HG02852 (cell line): ENCODE results near the gene GSE1.

Experiments used
- ATAC-seq: cut with Tn5 transposase; IDR thresholded peaks from one replicate; pipeline ENCODE4 v1.9.1; 2021; ENCODE audit warnings: mild to moderate bottlenecking, moderate library complexity; ENCODE audit not compliant: unreplicated experiment

The GSE1 gene

DNA sequence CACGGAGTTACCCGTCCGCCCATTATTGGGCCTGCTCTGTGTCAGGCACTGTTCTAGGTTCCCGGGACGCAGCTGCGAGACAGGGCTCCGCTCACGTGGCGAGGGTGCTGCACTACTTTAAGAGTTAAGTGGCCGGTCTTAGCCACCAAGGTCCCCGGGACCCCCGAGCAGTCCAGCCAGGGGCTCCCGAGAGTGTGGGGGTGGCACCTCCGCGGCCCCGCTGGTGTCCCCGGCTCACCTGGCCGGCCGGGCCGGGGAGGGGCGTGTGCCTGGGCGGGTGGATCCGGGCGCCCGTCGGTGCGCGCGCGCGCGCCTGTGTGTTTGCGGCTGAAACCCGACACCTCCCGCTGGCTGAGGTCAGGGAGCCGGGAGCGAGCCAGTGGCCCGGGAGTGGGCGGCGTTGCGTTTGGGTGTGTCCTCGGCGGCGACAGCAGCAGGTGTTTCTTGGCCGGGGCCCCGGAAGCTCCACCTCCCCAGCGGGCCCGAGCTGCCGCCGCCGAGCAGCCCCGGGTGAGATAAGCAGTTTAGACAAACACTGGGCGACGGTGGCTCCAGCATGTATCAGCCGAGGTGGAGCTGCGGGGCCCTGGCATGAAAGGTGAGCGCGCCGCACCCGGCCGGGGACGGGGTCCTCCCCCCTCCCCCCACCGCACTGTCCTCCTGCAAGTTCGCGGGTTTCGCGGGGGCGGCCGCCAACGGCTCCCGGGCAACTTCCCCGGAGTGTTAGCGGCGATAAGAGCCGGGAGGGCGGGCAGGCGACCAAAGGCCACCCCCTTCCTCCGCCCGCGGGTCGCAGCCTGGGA lies at the start of gene GSE1:
Gene GSE1 (plus strand): TSS at position 522 of the 803 bp plus-strand sequence. CDS start 70 bp downstream, at position 592.
- peak; percentile 44 for ATAC-seq

DNA sequence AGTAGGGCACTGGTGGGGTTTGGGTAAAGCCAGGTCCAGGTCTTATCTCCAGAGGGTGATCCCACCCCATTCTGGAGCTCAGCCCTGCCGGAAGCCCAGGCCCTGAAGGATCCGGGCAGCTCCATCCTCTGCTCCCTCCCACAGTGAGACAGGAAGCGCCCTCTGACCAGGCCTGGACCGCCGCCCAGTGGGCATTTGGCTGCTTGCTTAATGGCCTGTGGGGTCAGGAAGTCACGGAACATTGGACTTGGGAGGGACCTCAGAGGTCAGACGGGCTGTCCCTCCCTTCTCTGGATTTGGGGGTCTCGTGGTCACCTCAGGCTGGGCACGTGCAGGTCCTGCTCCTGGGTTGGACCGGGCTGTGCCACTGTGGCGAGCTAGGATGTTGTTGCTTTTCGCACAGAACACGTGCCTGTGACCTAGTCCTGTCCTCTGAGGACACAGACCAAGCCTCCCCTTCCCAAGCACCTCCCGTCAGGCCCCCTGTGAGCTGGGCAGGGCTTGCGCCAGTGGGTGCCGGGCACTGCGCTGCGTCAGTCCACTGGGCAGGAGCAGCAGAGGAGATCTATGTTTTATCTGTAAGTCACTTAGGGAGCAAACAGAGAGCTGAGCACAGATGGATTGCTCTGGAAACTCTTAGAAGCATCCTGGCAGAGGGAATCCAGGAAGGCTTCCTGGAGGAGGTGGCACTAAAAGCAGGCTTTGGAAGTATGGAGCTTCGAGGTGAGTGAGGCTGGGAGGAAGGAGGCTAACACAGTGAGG lies 49.4 kb upstream of the GSE1 start:
- no peak for ATAC-seq

DNA sequence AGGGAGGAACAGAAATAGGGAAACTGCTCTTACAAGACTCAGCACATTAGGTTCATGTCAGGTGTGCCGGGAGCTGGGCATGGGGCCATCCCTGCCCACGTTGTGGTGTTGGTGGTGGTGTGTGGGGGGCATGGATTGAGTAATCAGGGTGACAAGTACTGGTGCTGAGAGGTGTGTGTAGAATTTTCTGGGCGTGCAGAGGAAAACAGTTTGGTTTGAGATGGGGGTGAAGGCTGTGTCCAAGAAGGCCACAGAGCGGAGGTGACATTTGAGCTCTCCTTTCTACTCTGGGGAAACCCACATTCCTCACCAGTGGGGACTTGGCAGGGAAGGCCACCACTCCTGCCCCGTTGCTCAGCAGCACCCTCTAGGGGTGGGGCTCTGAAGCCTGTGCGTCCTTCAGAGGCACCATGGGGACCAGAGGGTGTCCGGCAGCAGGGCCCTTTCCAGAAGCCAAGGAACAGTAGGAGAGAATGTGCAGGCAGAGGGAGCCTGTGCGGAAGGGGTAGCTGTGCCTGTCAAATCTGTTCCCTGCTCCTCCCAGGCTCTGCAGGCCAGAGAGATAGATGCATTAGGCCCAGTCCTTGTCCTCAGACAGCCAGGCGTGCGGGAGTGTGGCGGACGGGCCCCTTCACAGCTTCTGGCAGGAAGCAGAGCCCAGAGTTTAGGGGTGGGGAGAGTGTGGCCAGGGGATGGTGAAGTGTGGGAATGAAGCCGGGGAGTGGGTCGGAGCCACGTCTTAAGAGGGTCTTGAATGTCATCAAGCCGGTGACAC lies 48.7 kb upstream of the GSE1 start:
- no peak for ATAC-seq

DNA sequence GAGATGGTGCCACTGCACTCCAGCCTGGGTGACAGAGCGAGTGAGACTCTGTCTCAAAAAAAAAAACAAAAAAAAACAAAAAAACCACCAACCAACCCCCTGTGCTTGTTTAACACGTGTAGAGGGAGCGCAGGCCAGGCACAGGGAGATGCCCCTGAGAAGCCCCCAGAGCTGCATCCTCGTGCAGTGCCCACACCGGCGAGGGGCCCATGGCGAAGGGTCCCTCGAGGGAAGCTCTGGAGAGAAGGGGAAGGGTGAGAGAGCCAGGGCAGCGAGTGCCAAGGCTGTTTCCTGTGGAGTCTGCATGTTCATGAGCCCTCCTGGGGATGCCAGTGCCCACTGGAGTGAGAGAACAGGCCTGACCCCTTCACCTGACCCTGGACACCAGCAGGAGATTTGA lies 47.8 kb upstream of the GSE1 start:
- no peak for ATAC-seq

DNA sequence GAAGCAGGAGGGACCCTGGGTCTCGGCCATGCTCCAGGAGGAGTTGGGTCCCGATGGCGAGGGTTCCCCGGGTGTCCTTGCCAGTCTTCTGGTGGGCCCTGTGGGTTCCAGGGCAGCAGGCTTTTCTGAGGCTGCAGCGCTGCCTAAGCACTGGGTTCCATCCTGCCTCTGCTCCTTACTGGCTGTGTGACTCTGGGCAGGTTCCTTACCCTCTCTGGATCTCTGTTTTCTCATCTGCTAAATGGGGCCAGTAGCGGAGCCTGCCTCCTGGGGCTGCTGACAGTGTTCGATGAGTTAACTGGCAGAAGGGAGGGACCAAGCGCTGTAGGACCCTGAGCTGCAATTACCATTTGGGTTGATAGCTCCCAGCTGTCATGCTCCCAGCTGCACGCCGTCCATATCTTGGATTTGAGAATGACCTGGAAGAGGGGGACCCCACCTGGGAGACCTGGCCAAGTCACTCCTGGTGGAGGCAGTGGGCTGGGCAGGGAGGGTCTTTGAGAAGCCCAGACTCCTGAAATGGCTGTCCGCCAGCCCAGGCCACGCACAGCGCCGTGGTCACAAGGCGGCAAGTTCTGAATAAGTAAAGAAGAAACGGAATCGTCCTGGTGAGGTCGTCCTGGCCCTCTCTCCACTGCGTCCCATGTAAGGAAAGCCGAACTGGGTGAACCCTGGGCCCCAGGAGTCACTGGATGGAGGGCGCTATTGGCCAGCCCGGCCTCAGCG lies 47.2 kb upstream of the GSE1 start:
- no peak for ATAC-seq

DNA sequence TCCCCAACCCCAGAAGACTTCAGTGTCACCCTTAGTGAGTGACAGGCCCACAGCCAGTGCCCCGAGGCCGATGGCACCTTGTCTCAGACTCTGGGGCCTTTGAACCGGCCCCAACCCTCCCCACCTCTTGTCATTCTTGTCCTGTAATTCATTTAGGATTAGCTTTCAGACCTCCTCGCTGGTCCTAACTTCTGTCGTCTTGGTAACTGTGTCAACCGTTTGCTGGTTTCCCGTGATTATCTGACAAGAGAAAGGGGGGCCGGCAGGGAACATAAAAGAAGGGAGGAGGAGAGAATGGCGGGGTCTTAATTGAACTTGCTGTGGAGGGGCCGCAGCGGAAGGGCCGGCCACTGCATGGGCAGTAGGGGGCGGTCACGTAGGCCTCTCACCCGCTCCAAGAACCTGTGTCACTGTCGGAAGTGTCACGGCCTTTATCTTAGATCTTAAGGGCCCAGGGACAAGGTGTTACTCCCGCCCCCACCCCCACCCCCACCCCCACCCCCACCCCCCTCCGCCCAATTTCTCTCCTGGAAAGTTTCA lies 46.5 kb upstream of the GSE1 start:
- no peak for ATAC-seq

DNA sequence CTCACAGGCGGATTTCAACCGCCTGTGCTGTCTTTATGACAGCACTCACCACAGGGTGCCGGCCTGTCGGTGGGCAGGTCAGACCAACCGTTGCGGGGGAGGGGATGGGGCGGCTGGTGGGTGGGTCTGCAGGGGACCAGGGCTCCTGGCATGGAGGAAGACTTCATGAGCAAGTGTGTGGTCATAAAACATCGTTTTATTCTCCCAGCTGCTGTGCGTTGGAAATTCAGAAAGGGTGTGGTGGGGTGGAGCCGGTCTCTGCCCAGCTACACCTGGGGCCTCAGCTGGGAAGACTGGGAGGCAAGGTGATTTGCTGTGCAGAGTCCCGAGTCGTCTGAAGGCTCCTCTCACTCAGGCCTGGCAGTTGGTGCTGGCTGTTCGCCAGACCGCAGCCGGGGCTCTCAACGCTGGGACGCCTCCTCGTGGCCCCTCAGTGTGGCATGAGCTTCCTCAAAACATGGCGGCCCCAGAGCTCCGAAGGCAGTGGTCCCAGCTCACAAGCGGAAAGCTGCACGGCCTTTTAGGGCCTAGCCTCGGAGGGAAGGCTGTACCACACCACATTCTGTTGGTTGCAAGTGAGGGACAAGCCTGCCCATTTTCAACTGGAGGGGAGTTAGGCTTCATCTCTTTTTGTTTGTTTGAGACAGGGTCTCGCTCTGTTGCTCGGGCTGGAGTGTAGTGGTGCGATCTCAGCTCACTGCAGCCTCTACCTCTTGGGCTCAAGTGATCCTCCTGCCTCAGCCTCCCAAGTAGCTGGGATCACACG lies 45.8 kb upstream of the GSE1 start:
- ATAC-seq = no peak

DNA sequence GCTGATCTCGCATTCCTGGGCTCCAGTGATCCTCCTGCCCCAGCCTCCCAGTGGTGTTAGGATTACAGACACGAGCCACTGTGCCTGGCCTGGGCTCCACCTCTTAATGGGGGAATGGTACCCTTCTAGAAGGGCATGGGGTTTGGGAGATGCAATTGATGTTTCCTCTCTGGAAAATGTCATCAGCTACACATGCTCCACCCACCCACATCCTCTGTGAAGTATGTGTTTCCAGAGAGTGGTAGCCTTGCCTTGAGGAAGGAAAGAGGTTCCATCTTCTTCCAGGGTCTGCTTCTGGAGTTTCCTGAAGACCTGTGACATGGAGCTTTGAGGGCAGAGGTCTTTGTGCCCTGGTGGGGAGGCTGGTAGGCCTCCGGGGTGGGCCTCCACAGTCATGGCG lies 45.2 kb upstream of the GSE1 start:
- no peak for ATAC-seq

DNA sequence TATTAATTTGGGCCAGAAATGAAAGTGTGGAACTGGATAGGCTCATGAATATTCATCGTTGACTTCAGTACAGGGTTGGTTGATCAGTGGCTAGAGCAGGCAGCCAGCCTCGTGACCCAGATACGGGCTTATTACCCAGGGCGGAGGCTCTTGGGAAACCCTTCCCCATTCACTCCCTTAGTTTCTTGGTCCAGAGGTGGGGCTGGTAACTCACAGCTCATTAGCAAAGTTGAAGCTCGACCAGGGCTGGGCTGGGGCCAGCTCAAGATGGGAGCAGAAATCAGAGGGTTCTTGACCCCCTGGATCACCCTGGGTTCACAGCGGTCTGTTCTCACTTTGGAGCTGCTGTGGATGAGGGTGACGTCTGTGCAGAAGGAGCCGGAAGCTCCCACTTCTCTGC lies 44.6 kb upstream of the GSE1 start:
- ATAC-seq = no peak

DNA sequence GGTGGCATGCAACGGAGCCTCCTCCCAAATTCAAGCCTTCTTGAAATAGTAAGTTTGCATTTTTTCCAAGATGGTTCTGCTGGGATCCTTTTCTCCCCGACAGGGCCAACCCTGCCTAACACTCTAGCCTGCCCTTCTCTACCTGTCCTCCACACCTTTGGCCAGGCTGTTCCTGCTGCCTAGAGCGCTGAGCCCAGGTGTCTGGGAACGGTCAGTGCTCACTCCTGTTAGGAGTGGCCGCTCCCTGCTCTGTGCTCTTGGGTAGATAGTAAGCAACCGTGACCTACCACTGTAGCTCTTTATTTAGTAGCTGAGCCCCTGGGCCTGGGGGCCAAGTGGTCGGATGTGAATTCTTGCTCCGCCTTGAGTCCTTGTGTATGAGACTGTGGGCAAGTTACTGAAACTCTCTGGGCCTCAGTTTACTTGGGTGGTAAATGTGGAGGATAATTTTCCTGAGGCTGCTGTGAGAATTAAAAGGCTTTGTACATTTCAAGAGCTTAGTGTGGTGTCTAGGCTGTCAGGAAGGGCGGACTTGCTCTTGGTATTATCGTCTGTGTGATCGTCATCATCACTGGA lies 44.0 kb upstream of the GSE1 start:
- no peak for ATAC-seq

DNA sequence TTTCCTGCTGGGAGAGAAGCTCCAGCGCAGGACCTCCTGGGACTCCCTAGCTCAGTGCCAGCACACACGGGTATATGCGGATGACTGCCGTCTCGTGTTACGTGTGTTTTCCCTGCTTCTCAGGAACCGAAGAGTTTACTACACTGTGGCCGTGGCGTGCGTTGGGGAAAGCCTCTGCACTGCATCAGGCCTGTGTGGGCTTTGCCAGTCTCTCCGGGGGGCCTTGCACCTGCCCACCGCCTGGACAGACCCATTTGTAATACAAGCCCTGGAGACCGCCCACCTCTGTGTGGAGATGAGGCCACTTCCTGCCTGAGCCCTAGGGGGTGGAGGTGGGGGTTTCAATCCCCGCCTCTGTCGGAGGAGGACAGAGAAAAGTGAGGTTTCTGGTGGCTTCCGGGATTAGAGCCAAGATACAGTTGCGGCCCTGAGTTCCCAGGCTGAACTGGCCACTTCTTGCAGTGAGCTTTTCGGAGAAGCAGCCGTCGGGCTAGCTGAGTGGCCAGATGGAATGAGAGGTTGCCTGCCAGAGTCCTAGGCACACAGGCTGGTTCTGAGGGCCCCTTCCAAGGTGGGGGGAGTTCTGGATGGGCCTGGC lies 43.4 kb upstream of the GSE1 start:
- ATAC-seq = peak; percentile 58

DNA sequence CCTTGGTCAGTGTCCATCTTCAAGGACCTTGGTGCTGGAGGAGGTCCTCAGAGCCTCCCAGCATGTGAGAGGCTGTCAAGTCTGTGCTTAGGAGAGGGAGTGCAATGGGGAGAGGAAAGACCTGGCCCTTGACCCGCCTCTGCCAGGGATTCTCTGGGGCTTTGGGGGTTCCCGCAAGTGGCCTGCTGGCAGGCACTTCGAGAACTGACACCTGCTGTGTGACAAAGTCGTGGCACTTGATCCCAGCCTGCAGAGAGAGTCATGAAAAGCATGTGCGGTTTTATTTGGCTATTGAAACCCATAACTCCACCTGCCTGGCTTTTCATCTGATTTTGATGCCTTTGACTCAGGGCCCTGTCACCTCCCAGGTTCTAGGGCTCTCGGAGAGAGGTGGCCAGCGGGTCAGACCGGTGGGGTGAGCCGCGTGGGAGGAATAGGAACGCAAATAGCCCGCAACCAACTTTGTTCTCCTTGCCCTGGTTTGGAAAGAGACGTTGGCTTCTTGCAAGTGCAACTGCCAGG lies 42.8 kb upstream of the GSE1 start:
- peak; percentile 1 for ATAC-seq

DNA sequence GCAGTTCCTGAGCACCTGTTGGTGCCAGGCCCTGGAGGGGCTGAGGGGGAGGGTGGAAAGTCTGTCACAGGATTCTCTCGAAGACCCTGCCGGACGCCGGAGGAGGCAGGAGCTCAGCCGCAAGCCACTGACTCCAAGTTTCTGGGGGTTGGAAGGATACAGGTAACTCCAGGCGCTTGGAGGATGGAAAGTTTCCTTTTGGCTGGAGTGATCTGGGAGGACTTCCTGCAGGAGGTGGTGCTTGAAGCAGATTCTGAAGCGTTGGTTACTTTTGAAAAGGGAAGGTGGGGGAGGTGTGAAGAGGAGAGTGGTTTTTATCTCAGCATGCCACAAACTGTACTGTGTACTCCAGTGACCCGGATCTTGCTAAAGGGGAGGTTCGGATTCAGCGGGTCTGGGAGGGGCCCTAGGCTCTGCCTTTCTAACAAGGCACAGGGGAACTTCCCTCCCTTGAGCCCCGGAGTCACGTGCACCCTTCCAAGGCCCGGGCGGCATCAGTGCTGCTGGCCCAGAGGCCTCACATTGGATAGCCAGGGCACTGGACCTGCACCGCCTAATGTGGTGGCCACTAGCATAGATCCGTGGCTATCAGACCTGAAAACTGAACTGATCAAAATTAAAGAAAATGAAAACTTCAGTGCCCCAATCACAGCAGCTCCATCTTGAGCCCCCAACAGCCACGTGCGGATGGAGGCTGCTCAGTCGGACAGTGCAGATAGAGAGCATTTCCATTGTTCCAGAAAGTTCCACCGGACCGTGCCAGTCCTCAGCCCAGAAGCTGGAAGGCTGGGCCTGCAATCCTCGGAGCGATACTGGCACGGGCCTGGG lies 42.2 kb upstream of the GSE1 start:
- ATAC-seq = peak; percentile 58

DNA sequence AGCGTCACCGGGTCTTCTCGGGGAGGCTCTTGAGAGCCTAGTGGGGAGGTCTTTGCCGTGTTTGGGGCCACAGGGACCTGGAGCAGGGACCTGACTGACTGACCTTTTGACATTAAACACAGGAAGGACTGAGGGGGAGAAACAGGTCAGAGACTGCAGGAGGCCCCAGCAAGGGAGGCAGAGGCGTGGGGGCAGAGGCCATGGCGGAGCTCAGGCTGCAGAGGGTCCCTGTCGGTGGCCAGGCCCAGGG lies 41.6 kb upstream of the GSE1 start:
- ATAC-seq = no peak

DNA sequence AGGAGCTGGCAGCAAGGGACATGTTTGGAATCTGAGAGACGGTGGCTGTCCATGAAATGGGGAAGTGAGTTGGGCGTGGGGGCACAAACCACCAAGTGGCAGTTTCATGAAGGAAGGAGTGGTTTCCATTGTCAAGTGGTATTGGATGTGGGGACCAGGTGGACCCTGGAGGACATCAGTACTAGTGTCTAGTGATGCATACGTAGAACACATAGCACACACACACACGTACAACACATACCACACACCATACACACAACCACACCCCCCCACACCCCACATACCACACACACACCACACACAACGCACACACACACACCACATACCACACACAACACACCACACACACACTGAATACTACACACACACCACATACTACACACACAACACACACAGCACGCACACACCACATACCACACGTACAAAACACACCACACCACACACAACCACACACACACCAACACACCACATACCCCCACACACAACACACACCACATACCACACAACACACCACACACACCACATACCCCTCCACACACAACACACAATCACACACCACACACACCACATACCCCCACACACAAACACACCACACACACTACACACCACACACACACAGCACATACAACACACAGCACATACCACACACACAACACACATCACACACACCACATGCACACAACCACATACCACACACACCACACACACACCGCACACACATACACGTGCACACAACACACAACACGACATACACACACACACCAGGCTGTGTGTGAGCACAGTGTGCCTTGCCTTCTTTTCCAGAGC lies 41.1 kb upstream of the GSE1 start:
- ATAC-seq = no peak

DNA sequence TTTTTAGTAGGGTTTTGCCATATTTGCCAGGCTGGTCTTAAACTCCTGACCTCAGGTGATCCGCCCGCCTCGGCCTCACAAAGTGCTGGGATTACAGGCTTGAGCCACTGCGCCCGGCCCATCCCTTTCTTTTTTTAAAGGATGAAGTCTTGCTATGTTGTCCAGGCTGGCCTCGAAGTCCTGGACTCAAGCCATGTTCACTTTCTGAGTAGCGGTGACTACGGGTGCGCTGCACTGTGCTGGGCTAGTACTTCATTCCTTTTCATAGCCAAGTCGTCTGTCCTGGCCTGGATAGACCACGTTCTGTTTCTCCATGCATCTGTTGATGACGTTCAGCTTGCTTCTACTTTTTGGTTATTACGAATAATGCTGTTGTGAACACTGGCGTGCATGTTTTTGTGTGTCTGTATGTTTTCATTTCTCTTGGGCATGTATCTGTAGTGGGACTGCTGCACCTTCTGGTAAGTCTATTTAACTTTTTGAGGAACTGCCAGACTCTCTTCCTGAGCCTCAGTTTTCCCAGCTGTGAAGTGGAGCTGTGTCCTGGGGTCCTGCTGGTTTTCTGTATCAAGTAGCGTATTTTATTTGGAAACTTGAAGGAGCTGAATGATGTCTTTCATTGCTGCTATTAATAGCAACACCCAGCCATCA lies 40.0 kb upstream of the GSE1 start:
- no peak for ATAC-seq
